Breast epithelium (tissue), 3 donors: ENCODE results near the gene ADSL.

Experiments used
- CTCF ChIP-seq, 3 donors: fragments of 450-650 bp; IDR thresholded peaks; one replicate each; pipeline ENCODE4 v1.5.1; 2016 to 2017; ENCODE audit warnings: antibody characterized with exemption in 3 of 3, mild to moderate bottlenecking in 3 of 3, moderate library complexity in 3 of 3
- POLR2A ChIP-seq: fragments of 450-650 bp; IDR thresholded peaks from one replicate; pipeline ENCODE4 v1.6.1; 2016; ENCODE audit warnings: antibody characterized with exemption, mild to moderate bottlenecking, moderate library complexity
- POLR2AphosphoS5 ChIP-seq, 3 donors: sonication (generic); formaldehyde crosslinking; IDR thresholded peaks; one replicate each; pipeline ENCODE4 v1.6.1; 2017; ENCODE audit warnings: antibody characterized with exemption in 3 of 3

GRCh38 chr22:40410272-40410671, 64.0 kb downstream of the ADSL start:
- TF ChIP-seq CTCF (IDR thresholded peaks at IDR 0.05) (no peak), POLR2AphosphoS5 (IDR thresholded peaks at IDR 0.05) (no peak), POLR2A (no peak)
